ENCODE results near the gene MS4A8. TPM values are rescaled to one million over a fixed set of nuclear protein-coding genes. Genes with fewer than 3 reads are reported as not detected.

Gene MS4A8
- total RNA-seq, 6 experiments from 2014 or later: 0.62 TPM; not detected in 5

DNA sequence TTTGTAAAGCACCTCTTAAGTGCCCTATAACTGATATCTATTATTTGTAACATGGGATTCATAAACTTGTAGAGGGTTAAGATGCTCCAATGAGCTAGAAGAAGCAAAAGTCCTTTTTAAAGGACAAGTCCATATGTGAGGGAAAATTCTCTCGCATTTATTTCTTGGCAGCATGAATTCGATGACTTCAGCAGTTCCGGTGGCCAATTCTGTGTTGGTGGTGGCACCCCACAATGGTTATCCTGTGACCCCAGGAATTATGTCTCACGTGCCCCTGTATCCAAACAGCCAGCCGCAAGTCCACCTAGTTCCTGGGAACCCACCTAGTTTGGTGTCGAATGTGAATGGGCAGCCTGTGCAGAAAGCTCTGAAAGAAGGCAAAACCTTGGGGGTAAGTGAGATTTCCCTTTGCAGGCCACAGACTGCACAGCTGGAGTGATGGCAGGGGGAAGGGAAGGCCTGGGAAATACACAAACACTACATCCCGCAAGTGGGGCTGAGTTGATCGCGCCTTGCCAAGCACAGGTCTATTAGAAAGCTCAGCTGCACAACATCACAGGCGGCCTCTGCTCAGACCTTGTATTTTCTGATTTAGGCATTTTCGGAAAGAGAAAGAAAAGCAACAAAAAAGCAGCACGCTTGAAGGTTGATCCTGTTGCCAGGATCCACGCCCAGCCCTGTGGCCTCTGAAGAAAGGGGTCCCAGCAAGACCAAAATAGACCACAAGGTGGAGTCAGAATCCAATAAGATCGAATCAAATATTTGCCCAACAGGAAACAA is 1.5 kb downstream of the MS4A8 start:
- Histone ChIP-seq H3K4me3 (no peak overlapping the region), H3K27ac (no peak overlapping the region), H3K27me3 (no peaks in the 10 kb centered on the region), H3K9me3 (no peaks in the 10 kb centered on the region), H3K4me1 (no peaks in the 10 kb centered on the region), H3K36me3 (no peaks in the 10 kb centered on the region)
- 55% methylated on average over 8 of the region's 14 CpGs for WGBS (ENCODE audit: insufficient coverage, low coverage, low lambda C conversion rate, missing lambda C conversion rate)
- TF ChIP-seq POLR2A (IDR thresholded peaks at IDR 0.05): no peak
- TF ChIP-seq, protein P1, sequence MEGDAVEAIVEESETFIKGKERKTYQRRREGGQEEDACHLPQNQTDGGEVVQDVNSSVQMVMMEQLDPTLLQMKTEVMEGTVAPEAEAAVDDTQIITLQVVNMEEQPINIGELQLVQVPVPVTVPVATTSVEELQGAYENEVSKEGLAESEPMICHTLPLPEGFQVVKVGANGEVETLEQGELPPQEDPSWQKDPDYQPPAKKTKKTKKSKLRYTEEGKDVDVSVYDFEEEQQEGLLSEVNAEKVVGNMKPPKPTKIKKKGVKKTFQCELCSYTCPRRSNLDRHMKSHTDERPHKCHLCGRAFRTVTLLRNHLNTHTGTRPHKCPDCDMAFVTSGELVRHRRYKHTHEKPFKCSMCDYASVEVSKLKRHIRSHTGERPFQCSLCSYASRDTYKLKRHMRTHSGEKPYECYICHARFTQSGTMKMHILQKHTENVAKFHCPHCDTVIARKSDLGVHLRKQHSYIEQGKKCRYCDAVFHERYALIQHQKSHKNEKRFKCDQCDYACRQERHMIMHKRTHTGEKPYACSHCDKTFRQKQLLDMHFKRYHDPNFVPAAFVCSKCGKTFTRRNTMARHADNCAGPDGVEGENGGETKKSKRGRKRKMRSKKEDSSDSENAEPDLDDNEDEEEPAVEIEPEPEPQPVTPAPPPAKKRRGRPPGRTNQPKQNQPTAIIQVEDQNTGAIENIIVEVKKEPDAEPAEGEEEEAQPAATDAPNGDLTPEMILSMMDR (IDR thresholded peaks at IDR 0.05): peak; percentile 9 to 24 (median 21)
- ATAC-seq: peak in 2 of 4 donors; percentile 31 to 64
- no peak for DNase-seq
- intact Hi-C loops (cut with DNase I): no loop called here

DNA sequence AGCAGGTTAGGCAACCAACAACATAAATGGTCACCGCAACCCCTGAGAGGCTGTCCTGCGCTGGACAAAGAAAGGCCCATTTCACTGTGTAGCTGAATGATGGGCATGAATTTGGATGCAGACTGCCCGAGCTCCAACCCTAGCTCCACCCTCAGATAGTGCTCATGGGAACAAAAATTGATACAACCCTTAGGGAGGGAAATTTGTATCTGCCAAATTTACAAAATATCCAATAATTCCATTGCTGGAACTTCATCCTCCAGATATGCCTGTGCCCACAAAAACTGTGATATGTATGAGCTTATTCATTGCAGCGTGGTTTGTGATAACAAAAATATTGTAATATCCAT is 2.0 kb downstream of the MS4A8 start:
- H3K27ac ChIP-seq: no peak overlapping the region
- intact Hi-C loops (cut with DNase I): no loop called here
- H3K9me3 ChIP-seq: no peaks in the 10 kb centered on the region
- DNase-seq (no peak), ATAC-seq (no peak)
- H3K4me1 ChIP-seq: no peaks in the 10 kb centered on the region
- TF ChIP-seq POLR2A (IDR thresholded peaks at IDR 0.05): no peak
- TF ChIP-seq, protein P1 (IDR thresholded peaks at IDR 0.05): no peak
- no peak overlapping the region for H3K4me3 ChIP-seq
- H3K36me3 ChIP-seq: no peaks in the 10 kb centered on the region
- WGBS (ENCODE audit: insufficient coverage, low coverage, low lambda C conversion rate, missing lambda C conversion rate): 81% methylated on average over 4 of the region's 4 CpGs
- H3K27me3 ChIP-seq: no peaks in the 10 kb centered on the region

DNA sequence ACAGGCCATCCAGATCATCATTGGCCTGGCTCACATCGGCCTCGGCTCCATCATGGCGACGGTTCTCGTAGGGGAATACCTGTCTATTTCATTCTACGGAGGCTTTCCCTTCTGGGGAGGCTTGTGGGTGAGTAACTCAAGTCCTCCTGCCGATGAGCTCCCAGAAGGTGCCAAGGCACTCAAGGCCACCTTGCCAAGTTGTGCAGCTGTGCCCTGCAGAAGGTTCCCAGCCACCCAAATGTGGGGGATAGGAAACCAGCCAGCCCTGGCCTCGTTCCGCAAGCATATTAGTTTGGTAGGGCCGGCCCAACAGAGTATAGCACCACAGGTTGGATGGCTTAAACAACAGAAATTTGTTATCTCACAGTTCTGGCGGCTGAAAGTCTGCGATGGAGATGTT is 4.0 kb downstream of the MS4A8 start:
- Histone ChIP-seq H3K27ac (no peak overlapping the region), H3K4me3 (no peak overlapping the region), H3K27me3 (no peaks in the 10 kb centered on the region), H3K4me1 (no peaks in the 10 kb centered on the region), H3K9me3 (no peaks in the 10 kb centered on the region), H3K36me3 (no peaks in the 10 kb centered on the region)
- no peak for TF ChIP-seq POLR2A (IDR thresholded peaks at IDR 0.05)
- TF ChIP-seq, protein P1 (IDR thresholded peaks at IDR 0.05): no peak
- intact Hi-C loops (cut with DNase I): no loop called here
- WGBS (ENCODE audit: insufficient coverage, low coverage, low lambda C conversion rate, missing lambda C conversion rate): no CpG with 5 or more reads among the region's 12 CpGs
- ATAC-seq (no peak), DNase-seq (no peak)

DNA sequence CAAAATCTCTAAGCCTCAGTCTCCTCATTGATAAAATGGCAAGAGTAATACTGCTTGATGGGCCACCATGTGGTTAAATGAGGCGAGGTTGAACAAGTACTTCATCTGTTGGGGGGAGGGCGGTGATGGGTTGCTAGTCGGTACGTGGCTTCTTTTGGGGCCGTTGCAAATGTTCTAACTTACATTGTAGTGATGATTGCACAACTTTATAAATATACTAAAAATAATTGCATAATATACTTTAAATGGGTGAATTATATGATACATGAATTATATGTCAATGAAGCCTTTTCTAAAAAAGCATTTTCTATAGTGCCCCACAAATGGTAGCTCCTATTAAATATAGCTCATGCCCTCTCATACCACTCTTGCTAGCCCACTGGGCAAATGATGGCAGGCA is 6.5 kb downstream of the MS4A8 start:
- 71% methylated on average over 5 of the region's 5 CpGs for WGBS (ENCODE audit: insufficient coverage, low coverage, low lambda C conversion rate, missing lambda C conversion rate)
- Histone ChIP-seq H3K27me3 (no peaks in the 10 kb centered on the region), H3K36me3 (no peaks in the 10 kb centered on the region), H3K4me1 (no peaks in the 10 kb centered on the region), H3K4me3 (no peak overlapping the region), H3K9me3 (no peaks in the 10 kb centered on the region), H3K27ac (no peak overlapping the region)
- no peak for DNase-seq
- intact Hi-C loops (cut with DNase I): no loop called here
- no peak for ATAC-seq
- TF ChIP-seq, protein P1 (IDR thresholded peaks at IDR 0.05): no peak
- no peak for TF ChIP-seq POLR2A (IDR thresholded peaks at IDR 0.05)
